Fibroblast of the aortic adventitia (primary cell): ENCODE data around the gene RDH11. TPM values are rescaled to one million over a fixed set of nuclear protein-coding genes. Genes with fewer than 3 reads are reported as not detected.

Experiments used
- DNase-seq: peaks from one replicate; pipeline ENCODE4 v3.0.0-alpha.2; 2010; ENCODE audit warnings: low read depth
- H3K4me3 ChIP-seq: 2 replicates; pipeline ENCODE4 v1.5.1; 2011; ENCODE audit warnings: low read depth, mild to moderate bottlenecking, control low read depth, low read length, moderate library complexity
- CTCF ChIP-seq: IDR thresholded peaks from 2 replicates; pipeline ENCODE4 v1.5.1; 2011; ENCODE audit warnings: mild to moderate bottlenecking, low read length, control low read depth, inconsistent platforms; ENCODE audit not compliant: insufficient read depth
- total RNA-seq: library from RNA; depleted of rRNA; stranded (reverse); fragments of >200 nt; gene quantifications from 2 replicates; pipeline ENCODE4 v1.2.3, GENCODE V29; 2012; ENCODE audit warnings: low replicate concordance

RDH11 gene, protein sequence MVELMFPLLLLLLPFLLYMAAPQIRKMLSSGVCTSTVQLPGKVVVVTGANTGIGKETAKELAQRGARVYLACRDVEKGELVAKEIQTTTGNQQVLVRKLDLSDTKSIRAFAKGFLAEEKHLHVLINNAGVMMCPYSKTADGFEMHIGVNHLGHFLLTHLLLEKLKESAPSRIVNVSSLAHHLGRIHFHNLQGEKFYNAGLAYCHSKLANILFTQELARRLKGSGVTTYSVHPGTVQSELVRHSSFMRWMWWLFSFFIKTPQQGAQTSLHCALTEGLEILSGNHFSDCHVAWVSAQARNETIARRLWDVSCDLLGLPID
- total RNA-seq: 78.9 and 110 TPM in 2 replicates

DNA sequence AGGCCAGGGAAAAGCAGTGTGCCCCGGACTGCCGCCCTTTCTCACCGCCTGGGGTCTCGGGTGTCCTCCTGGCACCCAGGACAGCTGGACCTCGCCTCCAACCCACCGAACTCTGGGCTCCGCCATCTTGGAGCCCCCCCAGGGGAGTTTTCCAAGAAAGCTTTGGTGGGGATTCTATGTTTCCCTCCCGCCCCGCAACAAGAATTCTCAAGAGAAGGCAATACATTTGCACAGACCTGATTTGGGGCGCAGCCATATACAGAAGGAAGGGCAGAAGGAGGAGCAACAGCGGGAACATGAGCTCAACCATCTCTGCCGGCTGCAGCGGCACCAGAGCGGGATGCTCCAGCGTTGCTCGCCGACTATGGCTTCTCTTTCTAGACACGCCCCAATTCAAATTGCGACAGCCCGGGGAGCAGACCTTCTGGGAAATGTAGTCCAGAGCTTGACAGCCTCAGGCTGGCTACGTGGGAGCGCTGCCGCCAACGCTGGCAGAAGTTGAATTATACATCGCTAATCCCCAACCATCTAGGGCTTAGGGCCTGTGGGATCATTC is at the start of gene RDH11:
RDH11 (minus strand) TSS at position 371 of the 556 bp plus-strand sequence; CDS start at position 310, 61 bp downstream.
- peak; percentile 89 for DNase-seq
- no peak for TF ChIP-seq CTCF
- peak within 1 kb of the TSS; percentile 97 for H3K4me3 ChIP-seq

DNA sequence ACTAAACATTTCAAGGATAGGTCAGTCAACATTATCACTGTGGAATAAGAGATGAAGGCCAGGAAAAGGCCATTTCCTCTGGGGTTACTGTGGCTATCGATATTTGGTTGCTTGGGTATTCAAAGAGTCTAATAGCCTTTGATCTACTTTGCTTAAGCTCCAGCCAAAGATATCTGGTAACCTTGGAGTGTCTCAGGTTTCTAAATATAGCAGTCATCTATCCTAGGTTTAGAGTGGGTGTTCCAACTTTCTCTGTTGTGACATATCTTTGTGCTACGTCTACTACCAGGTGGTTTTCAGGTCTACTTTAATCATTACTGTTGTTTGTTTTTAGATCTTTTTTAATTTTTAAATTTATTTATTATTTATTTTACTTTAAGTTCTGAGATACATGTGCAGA is 48.5 kb upstream of the RDH11 start:
- no peak overlapping the region for H3K4me3 ChIP-seq
- TF ChIP-seq CTCF: no peak
- no peak for DNase-seq

DNA sequence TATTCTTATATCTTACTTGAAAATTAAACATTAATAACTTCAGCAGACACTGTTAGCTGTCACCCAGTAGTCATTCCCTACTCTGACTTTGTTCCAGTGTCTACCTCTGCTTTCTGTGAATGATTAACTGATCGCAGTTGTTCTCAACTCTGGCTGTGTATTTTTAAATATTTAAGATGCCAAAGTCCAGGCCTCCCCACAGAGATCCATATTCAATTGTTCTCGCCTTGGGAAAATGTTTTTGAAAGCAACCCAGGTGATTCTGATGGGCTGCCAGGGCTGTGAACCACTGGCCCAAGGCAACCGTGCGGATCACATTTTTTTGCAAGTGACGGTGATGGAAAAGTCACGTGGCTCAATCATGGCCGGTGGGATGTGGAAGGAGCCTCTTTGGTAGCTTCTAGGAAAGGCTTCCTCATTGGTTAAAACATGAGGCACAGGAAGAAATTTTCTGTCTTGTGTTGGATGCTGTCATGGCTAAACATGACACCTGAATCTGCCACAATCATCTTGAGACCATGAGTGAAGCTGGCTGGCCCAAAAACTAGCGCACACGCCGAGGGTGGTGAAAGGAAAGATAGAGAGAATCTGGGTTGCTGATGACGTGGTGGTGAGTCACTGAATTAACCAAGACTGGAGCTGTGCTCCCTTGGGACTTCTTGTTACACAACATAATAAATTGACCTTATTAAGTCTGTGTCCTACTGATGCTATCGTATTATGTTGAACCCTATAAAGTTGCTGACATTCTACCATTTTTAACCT is 43.4 kb upstream of the RDH11 start:
- no peak for TF ChIP-seq CTCF
- DNase-seq: peak; percentile 99

GRCh38 chr14:67736771-67737170 is 41.2 kb upstream of the RDH11 start:
- no peak for TF ChIP-seq CTCF
- DNase-seq: no peak

More for the DNA sequence above, 43.4 kb upstream of the RDH11 start:
- no peak overlapping the region for H3K4me3 ChIP-seq

DNA sequence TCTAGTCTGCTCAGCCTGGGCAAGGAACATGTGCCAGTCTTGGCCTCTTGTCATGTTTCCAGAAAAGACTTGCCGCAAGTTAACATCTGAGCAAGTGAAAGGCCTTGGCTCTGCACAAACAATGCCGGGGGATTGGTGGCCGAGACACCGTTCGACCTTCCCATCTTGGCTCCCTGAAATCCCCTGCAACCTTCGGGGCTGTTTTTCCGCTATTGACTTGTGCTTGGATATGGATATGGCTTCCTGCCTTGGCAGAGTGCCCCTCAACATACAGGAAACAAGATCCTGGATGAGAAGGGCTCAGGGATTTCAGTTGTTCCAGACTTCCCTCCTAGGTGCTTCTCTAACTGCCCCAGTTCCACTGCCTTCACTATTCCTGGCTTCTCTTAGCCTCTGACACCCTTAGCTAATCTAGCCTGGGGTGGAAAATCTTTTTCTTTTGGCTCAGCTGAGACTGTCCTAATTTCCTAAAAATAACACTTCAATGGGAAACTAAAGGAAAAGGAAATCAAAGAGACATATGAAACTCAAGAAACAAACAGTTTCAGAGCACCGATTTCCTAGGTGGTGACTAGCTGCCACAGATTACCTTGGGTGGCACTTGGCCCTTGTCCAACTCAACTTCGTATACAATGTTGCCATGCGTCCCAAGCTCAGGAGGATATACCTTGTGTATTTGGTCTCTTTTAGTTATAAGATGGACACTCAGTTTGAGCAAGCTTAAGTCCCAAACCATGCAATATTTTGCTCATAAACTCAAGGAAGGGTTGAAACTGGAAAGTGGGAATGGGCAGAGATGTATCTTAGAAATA is 40.0 kb upstream of the RDH11 start:
- H3K4me3 ChIP-seq: no peak overlapping the region
- no peak for TF ChIP-seq CTCF
- no peak for DNase-seq

More at GRCh38 chr14:67736771-67737170, 41.2 kb upstream of the RDH11 start:
- H3K4me3 ChIP-seq: no peak overlapping the region

- peak; percentile 20 for DNase-seq
- TF ChIP-seq CTCF: peak; percentile 25
- no peak overlapping the region for H3K4me3 ChIP-seq
Measured at GRCh38 chr14:67734675-67735074, 39.1 kb upstream of the RDH11 start.
